ENCODE data around the gene TBC1D3C. TPM values are rescaled to one million over a fixed set of nuclear protein-coding genes. Genes with fewer than 3 reads are reported as not detected.
"Not testable (repeated sequence)": the region's sequence is repeated elsewhere in the genome, so short reads cannot be mapped to it uniquely, and the experiment has no call there.

The TBC1D3C gene
- total RNA-seq (ENCODE audit: unreplicated experiment): not detected
- long read RNA-seq: 0 reads

GRCh38 chr17:38068534-38068933, at the start of gene TBC1D3C:
Gene TBC1D3C, minus strand, starts transcription at chr17:38068634. Its CDS starts 1,568 bp downstream, at chr17:38067066.
- H3K9me3 Mint-ChIP-seq (ENCODE audit: unreplicated experiment); H3K4me1 Mint-ChIP-seq (ENCODE audit: low read depth, unreplicated experiment); H3K27me3 Mint-ChIP-seq (ENCODE audit: unreplicated experiment); H3K4me3 Mint-ChIP-seq (ENCODE audit: unreplicated experiment); H3K36me3 Mint-ChIP-seq (ENCODE audit: unreplicated experiment); H3K27ac Mint-ChIP-seq (ENCODE audit: unreplicated experiment); DNase-seq: not testable (repeated sequence)

GRCh38 chr17:38099262-38099661, 30.8 kb upstream of the TBC1D3C start:
- H3K9me3 Mint-ChIP-seq (ENCODE audit: unreplicated experiment); H3K36me3 Mint-ChIP-seq (ENCODE audit: unreplicated experiment); H3K4me3 Mint-ChIP-seq (ENCODE audit: unreplicated experiment); H3K4me1 Mint-ChIP-seq (ENCODE audit: low read depth, unreplicated experiment); H3K27ac Mint-ChIP-seq (ENCODE audit: unreplicated experiment); DNase-seq; H3K27me3 Mint-ChIP-seq (ENCODE audit: unreplicated experiment): not testable (repeated sequence)

- not testable (repeated sequence) for H3K36me3 Mint-ChIP-seq (ENCODE audit: unreplicated experiment); H3K4me3 Mint-ChIP-seq (ENCODE audit: unreplicated experiment); H3K4me1 Mint-ChIP-seq (ENCODE audit: low read depth, unreplicated experiment); H3K9me3 Mint-ChIP-seq (ENCODE audit: unreplicated experiment); H3K27ac Mint-ChIP-seq (ENCODE audit: unreplicated experiment); DNase-seq; H3K27me3 Mint-ChIP-seq (ENCODE audit: unreplicated experiment)
Measured at GRCh38 chr17:38094059-38094694, 25.7 kb upstream of the TBC1D3C start.

- not testable (repeated sequence) for H3K27me3 Mint-ChIP-seq (ENCODE audit: unreplicated experiment); H3K27ac Mint-ChIP-seq (ENCODE audit: unreplicated experiment); H3K4me3 Mint-ChIP-seq (ENCODE audit: unreplicated experiment); H3K9me3 Mint-ChIP-seq (ENCODE audit: unreplicated experiment); H3K4me1 Mint-ChIP-seq (ENCODE audit: low read depth, unreplicated experiment); H3K36me3 Mint-ChIP-seq (ENCODE audit: unreplicated experiment)
- DNase-seq: peak; percentile 2
Measured at GRCh38 chr17:38088120-38088519, 19.7 kb upstream of the TBC1D3C start.

- not testable (repeated sequence) for H3K27me3 Mint-ChIP-seq (ENCODE audit: unreplicated experiment); DNase-seq; H3K4me3 Mint-ChIP-seq (ENCODE audit: unreplicated experiment); H3K36me3 Mint-ChIP-seq (ENCODE audit: unreplicated experiment); H3K4me1 Mint-ChIP-seq (ENCODE audit: low read depth, unreplicated experiment); H3K9me3 Mint-ChIP-seq (ENCODE audit: unreplicated experiment); H3K27ac Mint-ChIP-seq (ENCODE audit: unreplicated experiment)
Measured at GRCh38 chr17:38087344-38087743, 18.9 kb upstream of the TBC1D3C start.

Other genes with a start within 250 kb of the TBC1D3C start
- gene TBC1D3K, start 144.2 kb downstream of the TBC1D3C start, total RNA-seq (ENCODE audit: unreplicated experiment): not detected
- gene TBC1D3L, start 79.6 kb downstream of the TBC1D3C start, total RNA-seq (ENCODE audit: unreplicated experiment): 76.4 TPM
- 2.2 TPM for gene TBC1D3D, start 64.7 kb downstream of the TBC1D3C start, total RNA-seq (ENCODE audit: unreplicated experiment)
- gene TBC1D3E, start 59.3 kb upstream of the TBC1D3C start, total RNA-seq (ENCODE audit: unreplicated experiment): not detected
- not detected for gene TBC1D3, start 123.9 kb upstream of the TBC1D3C start, total RNA-seq (ENCODE audit: unreplicated experiment)
- gene MRPL45, start 228.5 kb upstream of the TBC1D3C start, total RNA-seq (ENCODE audit: unreplicated experiment): 34.0 TPM